HCT116 (cell line): ENCODE measurements around the gene DOCK11. TPM values are rescaled to one million over a fixed set of nuclear protein-coding genes. Genes with fewer than 3 reads are reported as not detected.

ENCODE experiments used
- ATAC-seq: fragments of 200-7000 bp; cut with Tn5 transposase; 2 replicates; pipeline ENCODE4 v1.9.1; 2020; ENCODE audit warnings: mild to moderate bottlenecking, moderate library complexity
- BruUV-seq: library from RNA; stranded (reverse); fragments of 400-500 nt; replicated peaks from 2 replicates; lab custom pipeline; 2021; lab: Mats Ljungman, UMichigan
- CTCF ChIA-PET: fragments of 300-600 bp; sonication (Branson Sonifier 250); formaldehyde crosslinking; loops from one replicate; lab custom pipeline; 2021; ENCODE audit warnings: antibody characterized with exemption; lab: Charles Lee
- POLR2A ChIA-PET: fragments of 300-600, 350-600 bp; sonication (Branson Sonifier 250); formaldehyde crosslinking; loops from one replicate; lab custom pipeline; 2021; ENCODE audit warnings: antibody characterized with exemption; lab: Charles Lee
- RAD21 ChIA-PET, 2 experiments: fragments of 300-600 bp; sonication (Branson Sonifier 250); formaldehyde crosslinking; loops; one replicate each; lab custom pipeline; 2023; ENCODE audit warnings: low total read pairs in 2 of 2; ENCODE audit not compliant: uncharacterized antibody in 2 of 2, unreplicated experiment in 2 of 2, low non-redundant PET in 1 of 2; lab: Charles Lee
- DNase-seq: peaks from one replicate; pipeline ENCODE4 v3.0.0-alpha.2; 2010; ENCODE audit warnings: low read depth, low spot score
- H2AFZ ChIP-seq: fragments of 200-600 bp; shearing (Covaris generic), sonication (generic); 2 replicates; pipeline ENCODE4 v1.6.1; 2017; ENCODE audit warnings: low read depth, mixed run types, mixed read lengths, antibody characterized with exemption, low read length; ENCODE audit not compliant: poor library complexity, severe bottlenecking
- H3K27ac ChIP-seq: 2 replicates; pipeline ENCODE4 v1.5.1; 2012; ENCODE audit warnings: low read depth, low read length
- H3K27me3 ChIP-seq: fragments of 200-600 bp; sonication (generic); 2 replicates; pipeline ENCODE4 v1.6.1; 2016; ENCODE audit warnings: mixed run types, low read length, mixed read lengths; ENCODE audit not compliant: insufficient read depth
- H3K36me3 ChIP-seq, 2 experiments: fragments of 200-500 bp in 1 of 2; fragments of 200-600 bp in 1 of 2; sonication (Bioruptor generic) in 1 of 2; sonication (generic) in 1 of 2; 2 replicates each; pipeline versions ENCODE4 v1.5.1 to v1.6.1; 2014 to 2016; ENCODE audit warnings: low read length in 2 of 2, inconsistent platforms in 1 of 2, mixed read lengths in 1 of 2, mixed run types in 1 of 2; ENCODE audit not compliant: insufficient read depth in 2 of 2, control insufficient read depth in 1 of 2
- H3K4me1 ChIP-seq, 2 experiments: fragments of 200-600 bp in 1 of 2; sonication (generic) in 1 of 2; 2 replicates each; pipeline versions ENCODE4 v1.5.1 to v1.6.1; 2012 to 2017; ENCODE audit warnings: low read length in 2 of 2, inconsistent platforms in 1 of 2, mild to moderate bottlenecking in 1 of 2, mixed read lengths in 1 of 2, mixed run types in 1 of 2, moderate library complexity in 1 of 2; ENCODE audit not compliant: insufficient read depth in 2 of 2, control insufficient read depth in 1 of 2
- H3K4me2 ChIP-seq: fragments of 200-600 bp; sonication (generic); 2 replicates; pipeline ENCODE4 v1.6.1; 2017; ENCODE audit warnings: mixed run types, low read length, mixed read lengths
- H3K4me3 ChIP-seq, 2 experiments: fragments of 200-600 bp in 1 of 2; sonication (generic) in 1 of 2; replicated peaks in 1 of 2; 2 replicates each; pipeline ENCODE4 v1.5.1; 2011 to 2016; ENCODE audit warnings: low read length in 2 of 2, control low read depth in 1 of 2, low read depth in 1 of 2, mild to moderate bottlenecking in 1 of 2, mixed read lengths in 1 of 2, mixed run types in 1 of 2
- H3K79me2 ChIP-seq: fragments of 200-600 bp; sonication (generic); 2 replicates; pipeline ENCODE4 v1.6.1; 2017; ENCODE audit warnings: mild to moderate bottlenecking, mixed run types, low read length, moderate library complexity, mixed read lengths; ENCODE audit not compliant: insufficient read depth
- H3K9ac ChIP-seq: fragments of 200-600 bp; sonication (generic); 2 replicates; pipeline ENCODE4 v1.6.1; 2016; ENCODE audit warnings: low read length, mixed read lengths
- H3K9me2 ChIP-seq: fragments of 200-600 bp; sonication (generic), shearing (Covaris generic); 2 replicates; pipeline ENCODE4 v1.6.1; 2017; ENCODE audit warnings: mixed run types, mild to moderate bottlenecking, moderate library complexity; ENCODE audit not compliant: insufficient read depth
- H3K9me3 ChIP-seq, 2 experiments: fragments of 200-500 bp in 1 of 2; fragments of 200-600 bp in 1 of 2; sonication (Bioruptor generic) in 1 of 2; sonication (generic) in 1 of 2; 2 replicates each; pipeline ENCODE4 v1.6.1; 2014 to 2017; ENCODE audit warnings: low read length in 2 of 2, mixed read lengths in 2 of 2, inconsistent platforms in 1 of 2, low read depth in 1 of 2, mild to moderate bottlenecking in 1 of 2, mixed run types in 1 of 2, moderate library complexity in 1 of 2; ENCODE audit not compliant: control insufficient read depth in 1 of 2, insufficient read depth in 1 of 2
- H4K20me1 ChIP-seq: fragments of 200-600 bp; sonication (generic), shearing (Covaris generic); 2 replicates; pipeline ENCODE4 v1.6.1; 2017; ENCODE audit warnings: mixed run types, mild to moderate bottlenecking, moderate library complexity; ENCODE audit not compliant: insufficient read depth
- ATF3 ChIP-seq: IDR thresholded peaks from 2 replicates; pipeline ENCODE4 v1.6.1; 2012
- CTCF ChIP-seq, 3 experiments: fragments of 200-600 bp in 1 of 3; sonication (generic) in 1 of 3; IDR thresholded peaks in 2 of 3; conservative IDR thresholded peaks in 1 of 3; 2 replicates each; pipeline ENCODE4 v1.5.1; 2012 to 2017; ENCODE audit warnings: low read depth in 2 of 3, low read length in 2 of 3, antibody characterized with exemption in 1 of 3, borderline replicate concordance in 1 of 3, control low read depth in 1 of 3, mild to moderate bottlenecking in 1 of 3, mixed read lengths in 1 of 3, mixed run types in 1 of 3, moderate library complexity in 1 of 3; ENCODE audit not compliant: insufficient read depth in 1 of 3
- EZH2 ChIP-seq: fragments of 200-600 bp; sonication (generic); IDR thresholded peaks from 2 replicates; pipeline ENCODE4 v1.6.1; 2017; ENCODE audit warnings: antibody characterized with exemption, mixed run types
- EZH2phosphoT487 ChIP-seq: fragments of 200-600 bp; IDR thresholded peaks from 2 replicates; pipeline ENCODE4 v1.6.1; 2018; ENCODE audit warnings: antibody characterized with exemption, borderline replicate concordance
- FOSL1 ChIP-seq: IDR thresholded peaks from 2 replicates; pipeline ENCODE4 v1.6.1; 2012; ENCODE audit warnings: low read depth
- MAX ChIP-seq: IDR thresholded peaks from 2 replicates; pipeline ENCODE4 v1.6.1; 2012
- POLR2AphosphoS5 ChIP-seq: IDR thresholded peaks from 2 replicates; pipeline ENCODE4 v1.6.1; 2011; ENCODE audit warnings: mild to moderate bottlenecking, low read depth, low read length, moderate library complexity
- SP1 ChIP-seq: IDR thresholded peaks from 2 replicates; pipeline ENCODE4 v1.6.1; 2012; ENCODE audit warnings: low read depth
- TCF7L2 ChIP-seq: IDR thresholded peaks from 2 replicates; pipeline ENCODE4 v1.7.0; 2011; ENCODE audit warnings: borderline replicate concordance, inconsistent platforms; ENCODE audit not compliant: insufficient read depth, insufficient read length; ENCODE audit errors: extremely low read depth
- ZBTB33 ChIP-seq: IDR thresholded peaks from 2 replicates; pipeline ENCODE4 v1.6.1; 2011; ENCODE audit warnings: mild to moderate bottlenecking, low read length, moderate library complexity; ENCODE audit not compliant: insufficient replicate concordance; ENCODE audit errors: extremely low read depth
- ZFX ChIP-seq: fragments of 450-650 bp; IDR thresholded peaks from 2 replicates; pipeline ENCODE4 v1.6.1; 2017
- intact Hi-C: fragments of 100-400 bp; cut with micrococcal nuclease; formaldehyde crosslinking; loops from 2 replicates; pipeline ENCODE4 v1.10.0; 2022
- total RNA-seq: library from RNA; stranded (reverse); gene quantifications from one replicate; pipeline ENCODE4 v1.2.1, GENCODE V29; 2021; ENCODE audit not compliant: unreplicated experiment

Gene DOCK11
- total RNA-seq, 1 experiment from 2014 or later: 0.59 TPM

- H3K9me3 ChIP-seq: no peaks in the 10 kb centered on the region
- TF ChIP-seq ZFX (no peak), MAX (no peak), EZH2 (no peak), FOSL1 (no peak), POLR2AphosphoS5 (no peak), ATF3 (no peak), TCF7L2 (no peak), SP1 (no peak), CTCF (IDR thresholded peaks at IDR 0.05 in 2 of 3, conservative IDR thresholded peaks at IDR 0.05 in 1 of 3; ENCODE audit: borderline replicate concordance in 1 of 3, insufficient read depth in 1 of 3, low read depth in 2 of 3, low read length in 2 of 3) (no peak), EZH2phosphoT487 (no peak), ZBTB33 (no peak)
- no peak overlapping the region for H3K27ac ChIP-seq
- DNase-seq (no peak), ATAC-seq (no peak)
- CTCF ChIA-PET: no interaction called here
- H3K36me3 ChIP-seq: no peaks in the 10 kb centered on the region
- intact Hi-C loops: no loop called here
- BruUV-seq: no TSS peak
- H3K9ac ChIP-seq: no peak overlapping the region
- no peak overlapping the region for H2AFZ ChIP-seq
- no peaks in the 10 kb centered on the region for H3K4me1 ChIP-seq
- POLR2A ChIA-PET: no interaction called here
- no peak overlapping the region for H3K4me2 ChIP-seq
- no peaks in the 10 kb centered on the region for H4K20me1 ChIP-seq
- no peak overlapping the region for H3K4me3 ChIP-seq
- H3K79me2 ChIP-seq: no peaks in the 10 kb centered on the region
- RAD21 ChIA-PET: no interaction called here
- H3K27me3 ChIP-seq: no peaks in the 10 kb centered on the region
- H3K9me2 ChIP-seq: no peaks in the 10 kb centered on the region
These were observed 9.0 kb downstream of the DOCK11 start for GRCh38 chrX:118504581-118504980.
